K562 (cell line): Measurements from ENCODE around the gene L3MBTL1. TPM values are rescaled to one million over a fixed set of nuclear protein-coding genes. Genes with fewer than 3 reads are reported as not detected.

Experiments
- CTBP1 ChIP-seq: fragments of 450-650 bp; IDR thresholded peaks from 2 replicates; pipeline ENCODE4 v1.6.1; 2016; ENCODE audit warnings: borderline replicate concordance
- KDM2B ChIP-seq: fragments of 250-450 bp; sonication (Bioruptor Pico); IDR thresholded peaks from 2 replicates; pipeline ENCODE4 v1.8.0; 2021; ENCODE audit warnings: mild to moderate bottlenecking, moderate library complexity
- MEIS2 ChIP-seq: fragments of 450-650 bp; IDR thresholded peaks from 2 replicates; pipeline ENCODE4 v1.6.1; 2014; ENCODE audit warnings: mild to moderate bottlenecking; ENCODE audit not compliant: partially characterized antibody
- NUFIP1 ChIP-seq: fragments of 450-650 bp; IDR thresholded peaks from 2 replicates; pipeline ENCODE4 v1.6.1; 2018; ENCODE audit not compliant: partially characterized antibody
- RNF2 ChIP-seq: sonication (generic); IDR thresholded peaks from 2 replicates; pipeline ENCODE4 v1.6.1; 2016
- THAP12 ChIP-seq: fragments of 250-450 bp; sonication (Bioruptor Pico); IDR thresholded peaks from 2 replicates; pipeline ENCODE4 v1.9.0; 2021; ENCODE audit warnings: mild to moderate bottlenecking, inconsistent platforms
- ZBTB5 ChIP-seq: fragments of 450-650 bp; IDR thresholded peaks from 2 replicates; pipeline ENCODE4 v1.6.1; 2017; ENCODE audit warnings: antibody characterized with exemption
- polyA plus RNA-seq, 8 experiments: library from polyadenylated mRNA; depleted of rRNA in 4 of 8; stranded (reverse) in 5 of 8; unstranded in 3 of 8; fragments of >200 nt; fragmentation: Nextera tagmentation in 2 of 8; fragmentation: Illumina TruSeq in 1 of 8; extraction: Ambion mirVana in 2 of 8; extraction: Trizol in 1 of 8; gene quantifications; 2 replicates each; pipeline versions ENCODE4 v1.2.1 to v1.2.3, GENCODE V29; 2011 to 2014; ENCODE audit warnings: inconsistent platforms in 1 of 8, missing spikeins in 1 of 8
- total RNA-seq, 7 experiments: library from RNA; depleted of rRNA in 6 of 7; stranded (reverse); fragments of >200 nt in 6 of 7; fragmentation: Illumina TruSeq in 2 of 7; extraction: Trizol in 2 of 7; gene quantifications; 2 replicates each; pipeline versions ENCODE4 v1.2.1 to v1.2.3, GENCODE V29; 2011 to 2021; ENCODE audit warnings: low replicate concordance in 1 of 7
- TF ChIP-seq, protein P1 (sequence below): fragments of 450-650 bp; IDR thresholded peaks from 2 replicates; pipeline ENCODE4 v1.6.1; 2016; ENCODE audit warnings: mild to moderate bottlenecking, moderate library complexity

L3MBTL1 gene
- total and polyA plus RNA-seq, 9 of the 15 experiments (the other 6 are each of a cell fraction or from before 2014, with no cell fraction given), result 0.77 to 10.0 (median 4.4) TPM

- TF ChIP-seq, protein P1, sequence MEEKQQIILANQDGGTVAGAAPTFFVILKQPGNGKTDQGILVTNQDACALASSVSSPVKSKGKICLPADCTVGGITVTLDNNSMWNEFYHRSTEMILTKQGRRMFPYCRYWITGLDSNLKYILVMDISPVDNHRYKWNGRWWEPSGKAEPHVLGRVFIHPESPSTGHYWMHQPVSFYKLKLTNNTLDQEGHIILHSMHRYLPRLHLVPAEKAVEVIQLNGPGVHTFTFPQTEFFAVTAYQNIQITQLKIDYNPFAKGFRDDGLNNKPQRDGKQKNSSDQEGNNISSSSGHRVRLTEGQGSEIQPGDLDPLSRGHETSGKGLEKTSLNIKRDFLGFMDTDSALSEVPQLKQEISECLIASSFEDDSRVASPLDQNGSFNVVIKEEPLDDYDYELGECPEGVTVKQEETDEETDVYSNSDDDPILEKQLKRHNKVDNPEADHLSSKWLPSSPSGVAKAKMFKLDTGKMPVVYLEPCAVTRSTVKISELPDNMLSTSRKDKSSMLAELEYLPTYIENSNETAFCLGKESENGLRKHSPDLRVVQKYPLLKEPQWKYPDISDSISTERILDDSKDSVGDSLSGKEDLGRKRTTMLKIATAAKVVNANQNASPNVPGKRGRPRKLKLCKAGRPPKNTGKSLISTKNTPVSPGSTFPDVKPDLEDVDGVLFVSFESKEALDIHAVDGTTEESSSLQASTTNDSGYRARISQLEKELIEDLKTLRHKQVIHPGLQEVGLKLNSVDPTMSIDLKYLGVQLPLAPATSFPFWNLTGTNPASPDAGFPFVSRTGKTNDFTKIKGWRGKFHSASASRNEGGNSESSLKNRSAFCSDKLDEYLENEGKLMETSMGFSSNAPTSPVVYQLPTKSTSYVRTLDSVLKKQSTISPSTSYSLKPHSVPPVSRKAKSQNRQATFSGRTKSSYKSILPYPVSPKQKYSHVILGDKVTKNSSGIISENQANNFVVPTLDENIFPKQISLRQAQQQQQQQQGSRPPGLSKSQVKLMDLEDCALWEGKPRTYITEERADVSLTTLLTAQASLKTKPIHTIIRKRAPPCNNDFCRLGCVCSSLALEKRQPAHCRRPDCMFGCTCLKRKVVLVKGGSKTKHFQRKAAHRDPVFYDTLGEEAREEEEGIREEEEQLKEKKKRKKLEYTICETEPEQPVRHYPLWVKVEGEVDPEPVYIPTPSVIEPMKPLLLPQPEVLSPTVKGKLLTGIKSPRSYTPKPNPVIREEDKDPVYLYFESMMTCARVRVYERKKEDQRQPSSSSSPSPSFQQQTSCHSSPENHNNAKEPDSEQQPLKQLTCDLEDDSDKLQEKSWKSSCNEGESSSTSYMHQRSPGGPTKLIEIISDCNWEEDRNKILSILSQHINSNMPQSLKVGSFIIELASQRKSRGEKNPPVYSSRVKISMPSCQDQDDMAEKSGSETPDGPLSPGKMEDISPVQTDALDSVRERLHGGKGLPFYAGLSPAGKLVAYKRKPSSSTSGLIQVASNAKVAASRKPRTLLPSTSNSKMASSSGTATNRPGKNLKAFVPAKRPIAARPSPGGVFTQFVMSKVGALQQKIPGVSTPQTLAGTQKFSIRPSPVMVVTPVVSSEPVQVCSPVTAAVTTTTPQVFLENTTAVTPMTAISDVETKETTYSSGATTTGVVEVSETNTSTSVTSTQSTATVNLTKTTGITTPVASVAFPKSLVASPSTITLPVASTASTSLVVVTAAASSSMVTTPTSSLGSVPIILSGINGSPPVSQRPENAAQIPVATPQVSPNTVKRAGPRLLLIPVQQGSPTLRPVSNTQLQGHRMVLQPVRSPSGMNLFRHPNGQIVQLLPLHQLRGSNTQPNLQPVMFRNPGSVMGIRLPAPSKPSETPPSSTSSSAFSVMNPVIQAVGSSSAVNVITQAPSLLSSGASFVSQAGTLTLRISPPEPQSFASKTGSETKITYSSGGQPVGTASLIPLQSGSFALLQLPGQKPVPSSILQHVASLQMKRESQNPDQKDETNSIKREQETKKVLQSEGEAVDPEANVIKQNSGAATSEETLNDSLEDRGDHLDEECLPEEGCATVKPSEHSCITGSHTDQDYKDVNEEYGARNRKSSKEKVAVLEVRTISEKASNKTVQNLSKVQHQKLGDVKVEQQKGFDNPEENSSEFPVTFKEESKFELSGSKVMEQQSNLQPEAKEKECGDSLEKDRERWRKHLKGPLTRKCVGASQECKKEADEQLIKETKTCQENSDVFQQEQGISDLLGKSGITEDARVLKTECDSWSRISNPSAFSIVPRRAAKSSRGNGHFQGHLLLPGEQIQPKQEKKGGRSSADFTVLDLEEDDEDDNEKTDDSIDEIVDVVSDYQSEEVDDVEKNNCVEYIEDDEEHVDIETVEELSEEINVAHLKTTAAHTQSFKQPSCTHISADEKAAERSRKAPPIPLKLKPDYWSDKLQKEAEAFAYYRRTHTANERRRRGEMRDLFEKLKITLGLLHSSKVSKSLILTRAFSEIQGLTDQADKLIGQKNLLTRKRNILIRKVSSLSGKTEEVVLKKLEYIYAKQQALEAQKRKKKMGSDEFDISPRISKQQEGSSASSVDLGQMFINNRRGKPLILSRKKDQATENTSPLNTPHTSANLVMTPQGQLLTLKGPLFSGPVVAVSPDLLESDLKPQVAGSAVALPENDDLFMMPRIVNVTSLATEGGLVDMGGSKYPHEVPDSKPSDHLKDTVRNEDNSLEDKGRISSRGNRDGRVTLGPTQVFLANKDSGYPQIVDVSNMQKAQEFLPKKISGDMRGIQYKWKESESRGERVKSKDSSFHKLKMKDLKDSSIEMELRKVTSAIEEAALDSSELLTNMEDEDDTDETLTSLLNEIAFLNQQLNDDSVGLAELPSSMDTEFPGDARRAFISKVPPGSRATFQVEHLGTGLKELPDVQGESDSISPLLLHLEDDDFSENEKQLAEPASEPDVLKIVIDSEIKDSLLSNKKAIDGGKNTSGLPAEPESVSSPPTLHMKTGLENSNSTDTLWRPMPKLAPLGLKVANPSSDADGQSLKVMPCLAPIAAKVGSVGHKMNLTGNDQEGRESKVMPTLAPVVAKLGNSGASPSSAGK, result no peak; the same call in 1 of the 2 replicates
- TF ChIP-seq THAP12 (CRISPR knock-in tag) (0 out of 2 replicates have a peak, but pooled peaks have one; percentile 47), ZBTB5 (no peak), NUFIP1 (peak; percentile 86), KDM2B (CRISPR knock-in tag) (no peak), MEIS2 (peak; percentile 44), RNF2 (peak; percentile 77; the same call in 1 of the 2 replicates), CTBP1 (peak; percentile 93)
Observed at GRCh38 chr20:43590392-43591303, 83.2 kb downstream of the L3MBTL1 start, which contains the start of gene IFT52 (continued).
